ENCODE results near the gene SSBP2.
"Not testable (repeated sequence)": the region's sequence is repeated elsewhere in the genome, so short reads cannot be mapped to it uniquely, and the experiment has no call there.

Gene SSBP2

GRCh38 chr5:81482595-81482994, 268.3 kb downstream of the SSBP2 start:
- Mint-ChIP-seq H3K4me3 (no peak overlapping the region), H3K27ac (no peak overlapping the region), H3K4me1 (no peaks in the 10 kb centered on the region), H3K9me3 (no peaks in the 10 kb centered on the region), H3K27me3 (no peaks in the 10 kb centered on the region)
- ATAC-seq: no peak
- no peak for DNase-seq

- not testable (repeated sequence) for H3K4me1 Mint-ChIP-seq, H3K4me3 Mint-ChIP-seq, H3K27ac Mint-ChIP-seq, ATAC-seq, H3K9me3 Mint-ChIP-seq, DNase-seq, H3K27me3 Mint-ChIP-seq
Measured at GRCh38 chr5:81473395-81473794, 277.5 kb downstream of the SSBP2 start.

GRCh38 chr5:81469676-81470075, 281.2 kb downstream of the SSBP2 start:
- Mint-ChIP-seq H3K27me3 (no peaks in the 10 kb centered on the region), H3K9me3 (peaks cover 0 to 9% of the 10 kb centered on the region in 2 donors), H3K4me1 (no peaks in the 10 kb centered on the region), H3K4me3 (no peak overlapping the region), H3K27ac (no peak overlapping the region)
- no peak for ATAC-seq
- DNase-seq: no peak

GRCh38 chr5:81450940-81451339, 300.0 kb downstream of the SSBP2 start:
- Mint-ChIP-seq H3K9me3 (no peaks in the 10 kb centered on the region), H3K4me1 (no peaks in the 10 kb centered on the region), H3K27ac (no peak overlapping the region), H3K4me3 (no peak overlapping the region), H3K27me3 (no peaks in the 10 kb centered on the region)
- ATAC-seq (no peak), DNase-seq (no peak)

GRCh38 chr5:81435023-81435422, 315.9 kb downstream of the SSBP2 start:
- Mint-ChIP-seq H3K27me3 (no peaks in the 10 kb centered on the region), H3K4me1 (no peaks in the 10 kb centered on the region), H3K4me3 (no peak overlapping the region), H3K27ac (no peak overlapping the region), H3K9me3 (no peaks in the 10 kb centered on the region)
- ATAC-seq: no peak
- DNase-seq: no peak

- peaks cover 17% of the 10 kb centered on the region for H3K4me1 Mint-ChIP-seq
- H3K27ac Mint-ChIP-seq: no peak overlapping the region
- ATAC-seq (no peak), DNase-seq (no peak)
- H3K9me3 Mint-ChIP-seq: no peaks in the 10 kb centered on the region
- H3K4me3 Mint-ChIP-seq: no peak overlapping the region
- H3K27me3 Mint-ChIP-seq: no peaks in the 10 kb centered on the region
Measured at GRCh38 chr5:81429985-81430384, 320.9 kb downstream of the SSBP2 start.

- no peak overlapping the region for H3K27ac Mint-ChIP-seq
- DNase-seq (no peak), ATAC-seq (no peak)
- H3K27me3 Mint-ChIP-seq: no peaks in the 10 kb centered on the region
- H3K4me3 Mint-ChIP-seq: no peak overlapping the region
- peaks cover 17% of the 10 kb centered on the region for H3K4me1 Mint-ChIP-seq
- H3K9me3 Mint-ChIP-seq: no peaks in the 10 kb centered on the region
Measured at GRCh38 chr5:81429363-81429762, 321.5 kb downstream of the SSBP2 start.

GRCh38 chr5:81428861-81429260, 322.0 kb downstream of the SSBP2 start:
- H3K27ac Mint-ChIP-seq: peak overlapping the region in 1 of 2 donors; percentile 48
- no peak for DNase-seq
- no peaks in the 10 kb centered on the region for H3K9me3 Mint-ChIP-seq
- H3K4me3 Mint-ChIP-seq: no peak overlapping the region
- H3K4me1 Mint-ChIP-seq: peaks cover 17% of the 10 kb centered on the region
- no peaks in the 10 kb centered on the region for H3K27me3 Mint-ChIP-seq
- no peak for ATAC-seq

GRCh38 chr5:81428446-81428845, 322.5 kb downstream of the SSBP2 start:
- ATAC-seq (no peak), DNase-seq (no peak)
- no peak overlapping the region for H3K27ac Mint-ChIP-seq
- no peaks in the 10 kb centered on the region for H3K9me3 Mint-ChIP-seq
- H3K4me1 Mint-ChIP-seq: peaks cover 17% of the 10 kb centered on the region
- H3K27me3 Mint-ChIP-seq: no peaks in the 10 kb centered on the region
- no peak overlapping the region for H3K4me3 Mint-ChIP-seq

- H3K27ac Mint-ChIP-seq: no peak overlapping the region
- peaks cover 19% of the 10 kb centered on the region for H3K4me1 Mint-ChIP-seq
- no peak for DNase-seq
- no peak overlapping the region for H3K4me3 Mint-ChIP-seq
- ATAC-seq: no peak
- H3K9me3 Mint-ChIP-seq: no peaks in the 10 kb centered on the region
- no peaks in the 10 kb centered on the region for H3K27me3 Mint-ChIP-seq
Measured at GRCh38 chr5:81427566-81427965, 323.3 kb downstream of the SSBP2 start.

- Mint-ChIP-seq H3K4me1 (peaks cover 27% of the 10 kb centered on the region), H3K27me3 (no peaks in the 10 kb centered on the region), H3K4me3 (no peak overlapping the region), H3K27ac (no peak overlapping the region), H3K9me3 (no peaks in the 10 kb centered on the region)
- ATAC-seq: no peak
- DNase-seq: no peak
Measured at GRCh38 chr5:81426359-81427030, 324.4 kb downstream of the SSBP2 start.

GRCh38 chr5:81425569-81425968, 325.3 kb downstream of the SSBP2 start:
- H3K27me3 Mint-ChIP-seq: no peaks in the 10 kb centered on the region
- H3K27ac Mint-ChIP-seq: no peak overlapping the region
- no peak overlapping the region for H3K4me3 Mint-ChIP-seq
- no peaks in the 10 kb centered on the region for H3K9me3 Mint-ChIP-seq
- DNase-seq: no peak
- peak; percentile 53 for ATAC-seq
- H3K4me1 Mint-ChIP-seq: peaks cover 37% of the 10 kb centered on the region

GRCh38 chr5:81424728-81425127, 326.2 kb downstream of the SSBP2 start:
- no peak overlapping the region for H3K27ac Mint-ChIP-seq
- no peaks in the 10 kb centered on the region for H3K27me3 Mint-ChIP-seq
- no peak for DNase-seq
- no peak overlapping the region for H3K4me3 Mint-ChIP-seq
- peaks cover 45% of the 10 kb centered on the region for H3K4me1 Mint-ChIP-seq
- ATAC-seq: no peak
- no peaks in the 10 kb centered on the region for H3K9me3 Mint-ChIP-seq

GRCh38 chr5:81422671-81423070, 328.2 kb downstream of the SSBP2 start:
- Mint-ChIP-seq H3K9me3 (no peaks in the 10 kb centered on the region), H3K4me3 (no peak overlapping the region), H3K4me1 (peaks cover 42% of the 10 kb centered on the region), H3K27me3 (no peaks in the 10 kb centered on the region), H3K27ac (peak overlapping the region in 1 of 2 donors; percentile 42)
- DNase-seq (no peak), ATAC-seq (no peak)

- H3K9me3 Mint-ChIP-seq: no peaks in the 10 kb centered on the region
- no peaks in the 10 kb centered on the region for H3K27me3 Mint-ChIP-seq
- peak in 1 of 2 donors; percentile 22 for DNase-seq
- H3K27ac Mint-ChIP-seq: peak overlapping the region in 1 of 2 donors; percentile 87
- peak overlapping the region; percentile 27 to 44 for H3K4me3 Mint-ChIP-seq
- ATAC-seq: peak; percentile 100
- H3K4me1 Mint-ChIP-seq: peaks cover 30% of the 10 kb centered on the region
Measured at GRCh38 chr5:81420039-81420667, 330.7 kb downstream of the SSBP2 start.

- Mint-ChIP-seq H3K4me1 (peaks cover 30% of the 10 kb centered on the region), H3K27ac (no peak overlapping the region), H3K4me3 (no peak overlapping the region), H3K27me3 (no peaks in the 10 kb centered on the region), H3K9me3 (no peaks in the 10 kb centered on the region)
- no peak for ATAC-seq
- no peak for DNase-seq
Measured at GRCh38 chr5:81418606-81419005, 332.3 kb downstream of the SSBP2 start.

GRCh38 chr5:81417052-81417451, 333.8 kb downstream of the SSBP2 start:
- Mint-ChIP-seq H3K9me3 (no peaks in the 10 kb centered on the region), H3K4me3 (no peak overlapping the region), H3K27me3 (no peaks in the 10 kb centered on the region), H3K4me1 (peaks cover 24% of the 10 kb centered on the region), H3K27ac (no peak overlapping the region)
- DNase-seq: no peak
- no peak for ATAC-seq
